ENCODE measurements around the gene TRAPPC12.

GRCh38 chr2:3430740-3431490 is 51.4 kb downstream of the TRAPPC12 start:
- no peak for TF ChIP-seq PATZ1 (CRISPR knock-in tag; IDR thresholded peaks at IDR 0.05; ENCODE audit: borderline replicate concordance)
- no peak for TF ChIP-seq ZNF70 (CRISPR knock-in tag; IDR thresholded peaks at IDR 0.05)

All from SK-N-SH treated with all-trans-retinoic acid at 6 μM for 48 hours (cell line).